Dermis microvascular lymphatic vessel endothelial cell (primary cell): ENCODE measurements around the gene CBLB. TPM values are rescaled to one million over a fixed set of nuclear protein-coding genes. Genes with fewer than 3 reads are reported as not detected.
A peak's percentile ranks its signal among the peaks of the same experiment; 100 is the strongest.
"Not testable (repeated sequence)": the region's sequence is repeated elsewhere in the genome, so short reads cannot be mapped to it uniquely, and the experiment has no call there.

ENCODE experiments used
- DNase-seq, 2 donors: peaks; one replicate each; pipeline versions ENCODE4 v3.0.0 to v3.0.0-alpha.2; 2010; ENCODE audit warnings: low read depth in 2 of 2
- total RNA-seq: library from RNA; depleted of rRNA; stranded (reverse); fragments of >200 nt; gene quantifications from 2 replicates; pipeline ENCODE4 v1.2.1, GENCODE V29; 2014

The CBLB gene
- total RNA-seq, 1 donor from 2014 or later: 10.5 TPM

- DNase-seq: no peak
Observed at GRCh38 chr3:105759442-105760078, 109.3 kb downstream of the CBLB start.

- DNase-seq: no peak
Observed at GRCh38 chr3:105758451-105758850, 110.4 kb downstream of the CBLB start.

GRCh38 chr3:105755121-105755886 is 113.5 kb downstream of the CBLB start:
- DNase-seq: peak; percentile 28 to 50

GRCh38 chr3:105752791-105753415 is 115.9 kb downstream of the CBLB start:
- no peak for DNase-seq

GRCh38 chr3:105747696-105748095 is 121.1 kb downstream of the CBLB start:
- no peak for DNase-seq

GRCh38 chr3:105747060-105747541 is 121.7 kb downstream of the CBLB start:
- no peak for DNase-seq

GRCh38 chr3:105746231-105746996 is 122.4 kb downstream of the CBLB start:
- DNase-seq: no peak

- DNase-seq: no peak
Observed at GRCh38 chr3:105745046-105745445, 123.8 kb downstream of the CBLB start.

GRCh38 chr3:105744202-105744601 is 124.6 kb downstream of the CBLB start:
- no peak for DNase-seq

GRCh38 chr3:105733356-105733755 is 135.5 kb downstream of the CBLB start:
- no peak for DNase-seq

- no peak for DNase-seq
Observed at GRCh38 chr3:105731686-105732085, 137.1 kb downstream of the CBLB start.

- DNase-seq: no peak
Observed at GRCh38 chr3:105730801-105731354, 137.9 kb downstream of the CBLB start.

- DNase-seq: peak in 1 of 2 donors; percentile 7
Observed at GRCh38 chr3:105729667-105730066, 139.1 kb downstream of the CBLB start.

- DNase-seq: no peak
Observed at GRCh38 chr3:105728771-105729312, 140.0 kb downstream of the CBLB start.

- not testable (repeated sequence) for DNase-seq
Observed at GRCh38 chr3:105727036-105727435, 141.8 kb downstream of the CBLB start.

GRCh38 chr3:105722943-105723556 is 145.8 kb downstream of the CBLB start:
- DNase-seq: no peak

GRCh38 chr3:105719791-105720190 is 149.0 kb downstream of the CBLB start:
- no peak for DNase-seq

GRCh38 chr3:105715372-105715771 is 153.4 kb downstream of the CBLB start:
- DNase-seq: peak; percentile 70 to 85

- DNase-seq: no peak
Observed at GRCh38 chr3:105714453-105714852, 154.4 kb downstream of the CBLB start.

GRCh38 chr3:105708980-105709379 is 159.8 kb downstream of the CBLB start:
- DNase-seq: no peak

- DNase-seq: no peak
Observed at GRCh38 chr3:105707009-105707408, 161.8 kb downstream of the CBLB start.
